Fibroblast of the aortic adventitia (primary cell): Measurements from ENCODE around the gene FAM234A. TPM values are rescaled to one million over a fixed set of nuclear protein-coding genes. Genes with fewer than 3 reads are reported as not detected.

Experiments
- DNase-seq: peaks from one replicate; pipeline ENCODE4 v3.0.0-alpha.2; 2010; ENCODE audit warnings: low read depth
- H3K4me3 ChIP-seq: 2 replicates; pipeline ENCODE4 v1.5.1; 2011; ENCODE audit warnings: low read depth, mild to moderate bottlenecking, control low read depth, low read length, moderate library complexity
- CTCF ChIP-seq: IDR thresholded peaks from 2 replicates; pipeline ENCODE4 v1.5.1; 2011; ENCODE audit warnings: mild to moderate bottlenecking, low read length, control low read depth, inconsistent platforms; ENCODE audit not compliant: insufficient read depth
- total RNA-seq: library from RNA; depleted of rRNA; stranded (reverse); fragments of >200 nt; gene quantifications from 2 replicates; pipeline ENCODE4 v1.2.3, GENCODE V29; 2012; ENCODE audit warnings: low replicate concordance

Gene FAM234A
- total RNA-seq, 1 donor, result 72.0 TPM

DNA sequence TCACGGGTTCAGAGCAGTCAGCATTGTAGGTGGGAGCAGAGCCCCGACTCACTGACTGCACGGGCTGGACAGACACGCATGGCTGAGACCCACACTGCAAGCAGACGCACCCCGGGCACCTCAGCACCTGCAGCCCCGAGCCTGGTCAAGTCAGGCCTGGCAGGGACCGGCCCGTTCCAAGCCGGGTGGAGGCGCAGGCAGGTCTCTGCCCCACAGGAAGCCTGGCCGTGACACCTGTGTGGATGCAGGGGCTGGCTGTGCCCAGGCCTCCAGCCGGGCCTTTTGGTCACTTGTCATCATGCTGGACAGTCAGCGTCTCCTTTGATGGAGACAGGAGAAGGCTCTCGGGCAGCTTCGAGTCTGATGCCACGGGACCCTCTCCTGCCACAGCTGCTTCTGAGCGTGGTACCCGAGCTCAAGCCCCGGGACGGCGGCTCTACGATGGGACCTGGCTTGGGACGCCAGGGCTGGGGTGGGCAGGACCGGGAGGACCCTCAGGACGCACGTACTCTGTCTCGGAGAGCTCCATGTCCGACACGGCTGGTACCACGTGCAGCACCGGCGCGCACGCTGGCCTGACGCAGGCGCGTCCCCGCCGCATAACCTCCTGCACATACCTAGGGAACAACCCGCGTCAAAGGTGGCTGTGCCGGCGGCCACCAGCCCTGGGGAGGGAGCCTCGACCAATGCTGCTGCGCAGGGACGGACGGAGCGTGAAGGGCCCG lies 56.2 kb downstream of the FAM234A start:
- DNase-seq, result no peak
- no peak overlapping the region for H3K4me3 ChIP-seq
- no peak for TF ChIP-seq CTCF

DNA sequence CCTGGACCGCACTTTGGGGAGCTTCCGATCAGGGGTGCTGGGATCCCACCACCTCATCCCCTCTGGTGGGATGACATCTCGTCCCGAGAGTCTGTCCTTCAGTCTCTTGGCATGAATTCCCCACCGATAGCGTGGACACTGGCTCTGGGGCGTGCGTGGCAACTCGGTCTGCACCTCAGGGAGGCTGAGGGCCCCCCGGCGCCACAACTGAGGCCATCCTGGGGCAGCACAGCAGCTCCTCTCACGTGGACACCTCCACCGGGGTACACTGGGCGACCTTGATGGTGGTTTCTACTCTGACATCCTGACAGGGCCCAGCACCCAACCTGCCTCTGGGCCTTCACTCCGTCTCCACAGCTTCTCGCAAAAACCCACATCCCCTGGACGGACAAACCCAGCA lies 56.9 kb downstream of the FAM234A start:
- no peak for TF ChIP-seq CTCF

GRCh38 chr16:293043-293775 lies 58.6 kb downstream of the FAM234A start:
- no peak overlapping the region for H3K4me3 ChIP-seq
- TF ChIP-seq CTCF, result no peak
- no peak for DNase-seq

More for the DNA sequence above, 56.9 kb downstream of the FAM234A start:
- no peak for DNase-seq
- H3K4me3 ChIP-seq, result no peak overlapping the region

DNA sequence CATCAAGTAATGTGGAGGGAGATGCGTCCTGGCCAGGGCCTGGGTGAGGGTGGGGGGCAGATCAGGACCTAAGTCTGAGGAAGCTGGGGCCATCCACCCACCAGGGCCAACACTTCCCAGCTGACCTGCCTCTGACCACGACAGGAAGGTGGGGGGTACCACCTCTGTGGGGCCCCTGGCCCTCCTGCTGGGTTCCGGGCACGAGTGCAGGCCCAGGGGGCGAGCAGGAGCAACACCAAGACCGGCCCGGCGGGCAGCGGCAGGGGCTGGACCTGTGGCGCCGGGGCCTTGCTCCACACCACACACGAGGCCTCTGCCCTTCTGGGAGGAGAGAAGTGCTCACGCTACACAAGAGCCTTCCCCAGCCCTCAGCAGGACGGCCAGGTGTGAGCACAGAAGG lies 61.7 kb downstream of the FAM234A start:
- H3K4me3 ChIP-seq, result no peak overlapping the region
- DNase-seq, result no peak
- no peak for TF ChIP-seq CTCF

GRCh38 chr16:296806-297510 lies 62.3 kb downstream of the FAM234A start:
- no peak for TF ChIP-seq CTCF
- no peak for DNase-seq
- H3K4me3 ChIP-seq, result no peak overlapping the region

- no peak for DNase-seq
- no peak for TF ChIP-seq CTCF
- no peak overlapping the region for H3K4me3 ChIP-seq
Observed at GRCh38 chr16:297832-298231, 63.2 kb downstream of the FAM234A start.
